ENCODE data around the gene RRP7A.

GRCh38 chr22:42544686-42545085 is 25.1 kb upstream of the RRP7A start:
- TF ChIP-seq CTCF (IDR thresholded peaks at IDR 0.05) (no peak), POLR2A (IDR thresholded peaks at IDR 0.05) (no peak)

Measured in thyroid gland (tissue), 4 donors.